SW480 (cell line): ENCODE measurements around the gene CDKL4.
"Not testable (repeated sequence)": the region's sequence is repeated elsewhere in the genome, so short reads cannot be mapped to it uniquely, and the experiment has no call there.

Experiments
- DNase-seq: peaks from one replicate; pipeline ENCODE4 v3.0.0-alpha.2; 2016; ENCODE audit warnings: low spot score

CDKL4 gene

DNA sequence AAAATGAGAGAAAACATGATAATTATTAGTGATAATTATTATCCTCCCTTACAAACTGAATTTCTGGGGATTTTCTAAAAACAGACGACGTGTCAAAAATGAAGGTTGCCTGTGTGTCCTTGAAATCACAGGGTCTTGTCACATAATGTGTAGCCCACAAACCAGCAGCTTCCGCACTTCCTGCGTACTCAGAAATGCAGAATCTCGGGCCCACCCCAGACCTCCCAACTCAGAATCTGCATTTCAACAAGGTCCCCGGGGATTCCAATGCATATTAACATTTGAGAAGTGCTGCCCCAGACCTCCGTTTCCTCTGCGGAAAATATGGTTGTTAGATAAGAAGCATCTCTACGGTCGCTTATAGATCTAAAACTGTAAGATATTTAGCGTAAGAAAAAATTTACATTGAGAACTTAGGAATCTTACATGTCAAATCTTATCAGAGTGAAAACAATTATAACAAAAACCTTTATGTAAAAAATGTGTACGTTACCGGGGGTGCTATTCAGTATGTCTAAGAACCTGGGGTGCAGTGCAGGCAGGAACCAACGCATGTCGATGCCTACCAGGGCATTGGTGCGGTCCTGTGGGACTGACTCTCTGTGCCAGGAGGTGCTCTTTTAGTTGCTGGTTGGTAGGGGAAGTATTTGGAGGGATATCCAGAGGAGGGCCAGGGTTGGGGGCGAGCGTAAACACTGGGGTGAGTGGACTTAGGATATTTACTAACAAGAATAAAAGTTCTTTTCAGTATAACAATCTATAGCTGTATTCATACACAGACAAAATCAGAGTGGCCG, 15.2 kb downstream of the CDKL4 start:
- DNase-seq, result no peak

DNA sequence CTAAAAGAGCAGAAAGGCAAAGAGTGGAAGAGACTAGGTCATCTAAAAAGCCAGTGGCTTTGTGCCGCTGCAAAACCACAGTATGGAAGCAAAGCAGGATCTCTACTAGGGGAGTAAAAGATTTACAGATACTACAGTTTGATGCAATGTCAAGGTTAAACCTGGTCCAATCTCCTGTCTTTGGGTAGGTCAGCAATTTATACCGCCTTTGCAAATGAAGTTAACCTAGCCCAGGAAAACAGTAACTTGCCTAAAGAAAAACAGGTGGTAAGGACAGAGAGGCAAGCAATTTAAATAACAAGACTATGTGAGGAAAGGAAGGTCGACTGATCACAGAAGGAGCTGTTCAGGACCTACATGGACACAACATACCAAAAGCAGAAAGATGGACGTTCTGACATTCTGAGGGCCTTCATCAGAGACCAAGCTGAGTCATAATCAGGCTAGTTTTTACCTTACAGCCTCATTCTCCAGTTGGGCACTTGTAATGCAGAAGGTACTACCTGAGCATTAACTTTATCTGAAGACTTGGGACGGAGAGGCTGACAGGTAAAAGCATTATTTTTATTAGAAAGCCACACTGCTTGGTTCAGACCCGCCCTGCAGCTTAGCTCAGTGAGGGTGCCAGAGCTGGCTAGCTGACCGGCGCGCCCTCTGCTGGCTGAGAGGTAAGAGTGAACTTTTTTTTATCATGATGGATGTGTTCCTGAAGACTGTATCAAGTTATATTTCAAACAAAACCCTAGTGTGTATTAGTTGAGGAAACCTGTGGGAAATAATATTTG, 15.9 kb downstream of the CDKL4 start:
- peak; percentile 67 for DNase-seq

DNA sequence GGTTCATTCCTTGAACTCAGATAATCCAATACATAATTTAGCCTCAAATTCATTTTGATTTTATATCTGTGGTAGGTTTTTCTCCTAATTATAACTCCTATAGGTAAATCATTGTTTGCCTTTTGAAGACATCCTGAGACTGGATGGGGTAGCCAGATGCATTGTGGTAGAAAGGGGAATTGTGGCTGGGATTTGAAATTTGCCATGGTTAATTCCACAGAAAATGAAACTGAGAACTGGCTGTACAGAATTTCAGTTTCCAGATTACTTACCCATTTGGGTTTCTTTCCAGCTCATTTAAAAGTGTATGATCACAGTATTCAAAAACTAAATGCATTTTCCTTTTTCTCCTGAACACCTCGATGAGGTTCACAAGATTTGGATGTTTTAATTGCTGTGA, 18.2 kb downstream of the CDKL4 start:
- DNase-seq, result no peak

DNA sequence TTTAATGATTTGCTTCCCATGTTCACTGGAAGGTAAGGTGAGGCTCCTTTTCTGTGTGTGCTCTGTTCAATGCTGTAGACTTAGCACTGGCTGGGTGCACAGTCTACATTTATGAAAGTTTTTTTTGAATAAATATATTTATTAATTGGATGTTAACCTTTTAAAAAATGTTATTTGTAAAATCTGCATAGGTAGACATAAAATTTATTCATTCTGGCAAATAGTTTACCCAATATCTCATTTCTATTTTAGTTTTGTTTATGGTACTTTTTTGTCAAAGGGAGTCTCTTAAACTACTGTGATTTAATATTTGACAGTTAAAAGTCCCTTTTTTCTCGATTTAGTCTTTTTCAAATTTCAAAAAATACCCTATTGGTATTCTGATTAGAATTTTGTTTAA, 19.9 kb downstream of the CDKL4 start:
- no peak for DNase-seq

DNA sequence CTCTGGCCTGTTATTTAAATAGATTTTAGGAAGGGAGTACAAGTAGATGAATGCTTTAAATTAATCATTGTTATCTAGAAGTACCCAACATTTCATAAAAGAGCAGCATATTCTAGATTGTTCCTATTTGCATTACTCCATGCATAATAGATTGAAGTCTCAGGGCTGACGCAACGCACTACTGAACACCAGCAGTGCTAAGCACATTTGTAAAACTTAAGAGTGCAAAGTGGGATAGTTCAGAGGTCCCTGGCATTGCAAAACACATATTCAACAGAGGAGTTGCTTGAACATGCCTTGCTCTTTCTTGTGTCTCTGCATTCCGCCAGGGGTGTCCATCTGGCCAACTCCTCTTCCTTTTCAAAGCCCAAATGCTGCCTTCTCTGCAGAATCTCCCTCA, 22.3 kb downstream of the CDKL4 start:
- no peak for DNase-seq

DNA sequence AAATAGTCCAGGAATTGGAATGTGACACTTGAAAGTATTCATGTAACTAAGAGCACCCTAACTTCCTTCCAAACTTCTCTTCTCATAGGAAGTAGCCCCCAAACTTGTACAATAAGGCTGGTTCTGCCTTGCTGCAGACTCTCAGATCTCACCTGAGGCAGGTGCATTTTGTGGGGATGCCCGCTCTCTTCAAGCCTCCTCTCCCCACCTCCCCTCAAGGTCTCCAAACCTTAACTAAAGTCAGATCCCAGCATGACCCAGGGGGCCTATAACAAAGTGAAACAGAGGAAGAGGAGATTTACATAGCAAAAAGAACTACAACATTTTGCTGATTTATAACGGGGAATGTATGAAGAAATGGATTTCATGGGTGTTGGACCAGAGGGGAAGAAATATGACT, 23.6 kb downstream of the CDKL4 start:
- DNase-seq, result no peak

DNA sequence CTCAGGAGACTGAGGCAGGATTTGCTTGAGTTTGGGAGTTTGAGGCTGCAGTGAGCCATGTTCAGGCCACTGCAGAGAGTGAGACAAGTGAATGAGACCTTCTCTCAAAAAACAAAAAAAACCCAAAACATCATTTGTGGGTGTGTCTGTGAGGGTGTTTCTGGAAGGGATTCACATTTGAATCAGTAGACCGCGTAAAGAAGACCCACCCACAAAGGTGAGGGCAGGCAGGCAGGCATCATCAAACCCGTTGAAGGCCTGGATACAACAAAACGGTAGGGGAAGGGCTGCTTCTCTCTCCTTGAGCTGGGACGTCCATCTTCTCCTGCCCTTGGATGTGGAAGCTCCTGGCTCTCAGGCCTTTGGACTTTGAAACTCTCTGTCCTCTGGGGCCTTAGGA, 25.4 kb downstream of the CDKL4 start:
- DNase-seq, result no peak

DNA sequence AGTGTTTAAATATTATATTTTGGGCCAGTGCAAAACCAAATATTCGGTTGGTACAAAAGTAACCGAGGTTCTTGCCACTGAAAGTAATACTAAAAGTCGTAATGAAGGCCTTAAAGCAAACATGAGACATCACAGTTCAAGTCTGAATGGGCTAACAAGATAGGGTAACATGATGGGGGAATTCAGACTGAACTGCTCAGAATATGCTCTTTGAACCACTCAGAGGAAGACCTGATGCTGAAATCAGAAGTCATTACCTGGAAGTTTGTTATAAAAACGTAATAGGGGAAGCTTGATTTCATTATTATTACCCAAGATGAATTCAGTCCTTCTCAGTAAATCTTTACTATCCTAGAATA, 26.6 kb downstream of the CDKL4 start:
- peak; percentile 14 for DNase-seq

DNA sequence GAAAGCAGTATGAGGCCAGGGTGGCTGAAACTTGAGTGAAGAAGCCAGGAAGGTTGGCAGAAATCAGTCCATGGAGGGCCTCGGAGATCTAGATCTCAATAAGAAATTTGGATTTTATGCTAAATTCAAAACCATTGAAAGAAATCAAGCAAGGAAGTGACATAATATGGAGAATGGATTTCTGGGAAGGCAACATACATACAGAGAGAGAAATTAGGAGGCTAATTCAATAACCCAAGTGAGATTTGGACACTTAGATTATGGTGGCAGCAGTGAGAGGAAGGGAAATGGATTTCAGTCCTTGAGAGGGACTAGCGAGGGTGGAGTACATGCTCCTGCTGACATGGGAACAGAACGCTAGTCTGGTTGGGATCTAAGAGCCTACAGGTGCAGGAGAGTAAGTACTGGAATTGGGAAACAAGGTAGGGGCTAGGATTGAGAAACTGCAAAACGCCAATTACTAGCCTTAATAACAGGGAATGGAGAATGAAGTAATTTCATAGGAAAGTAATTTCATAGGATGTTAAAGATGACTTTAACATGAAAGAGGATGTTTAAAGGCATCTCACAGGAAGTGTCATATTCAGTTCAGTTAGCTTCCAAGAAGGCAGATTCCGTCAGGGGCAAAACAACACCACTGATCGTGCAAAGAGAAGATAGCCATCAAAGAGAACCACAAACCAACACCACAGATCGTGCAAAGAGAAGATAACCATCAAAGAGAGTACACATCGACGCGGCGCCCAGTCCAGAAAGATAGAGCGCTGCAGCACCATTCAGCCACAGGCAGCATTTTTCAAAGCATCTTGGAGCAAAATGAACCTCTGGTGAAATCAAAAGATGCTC, 27.2 kb downstream of the CDKL4 start:
- peak; percentile 87 for DNase-seq

DNA sequence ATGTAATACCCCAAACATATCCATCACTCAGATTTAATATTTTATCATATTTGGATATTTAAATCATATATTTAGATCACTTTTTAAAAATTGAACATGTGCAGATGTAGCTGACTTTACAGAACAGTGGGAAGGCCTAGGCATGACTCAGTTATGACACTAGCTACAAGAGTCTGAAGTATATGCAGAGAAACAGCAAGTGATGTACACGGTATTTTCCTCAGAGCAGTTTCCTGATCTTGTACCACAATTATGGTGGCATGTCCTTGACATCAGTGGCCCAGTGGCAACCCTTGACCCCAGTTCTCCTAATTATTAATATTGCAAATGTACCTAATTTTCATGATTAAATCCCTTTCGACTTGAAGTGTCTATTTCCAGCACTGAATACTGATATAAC, 28.2 kb downstream of the CDKL4 start:
- no peak for DNase-seq

DNA sequence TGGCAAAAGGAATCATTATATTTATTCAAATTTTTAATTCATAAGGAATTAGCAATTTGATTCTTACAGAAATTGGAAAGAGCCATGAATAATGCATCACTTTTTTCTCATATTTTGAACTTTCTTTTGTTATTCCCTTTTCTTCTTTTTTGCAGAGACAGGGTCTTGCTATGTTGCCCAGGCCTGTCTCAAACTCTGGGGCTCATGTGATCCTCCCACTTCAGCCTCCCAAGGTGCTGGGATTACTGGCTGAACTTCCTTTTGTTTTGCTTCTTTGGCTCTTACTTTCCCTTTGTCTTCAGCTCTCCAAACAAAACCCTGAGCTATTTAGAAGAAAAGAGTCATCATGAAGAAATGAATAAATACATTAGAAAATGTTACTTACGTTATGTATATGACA, 30.8 kb downstream of the CDKL4 start:
- no peak for DNase-seq

DNA sequence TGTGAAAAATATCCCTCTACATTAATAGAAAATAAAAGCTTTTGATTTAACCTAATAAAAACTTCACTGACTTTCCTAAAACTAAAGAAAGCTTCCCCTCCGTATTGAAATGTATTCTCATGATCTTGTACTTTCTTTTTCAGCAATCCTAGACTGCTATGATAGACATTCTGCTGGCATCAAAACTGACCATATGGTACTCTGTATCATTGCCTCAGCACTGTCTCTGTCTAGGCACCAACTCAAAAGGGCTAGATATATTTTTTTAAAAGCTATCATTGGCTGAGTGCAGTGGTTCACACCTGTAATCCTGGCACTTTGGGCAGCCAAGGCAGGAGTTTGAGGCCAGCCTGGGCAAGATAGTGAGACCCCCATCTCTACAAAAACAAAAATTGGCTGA, 32.9 kb downstream of the CDKL4 start:
- DNase-seq, result no peak

DNA sequence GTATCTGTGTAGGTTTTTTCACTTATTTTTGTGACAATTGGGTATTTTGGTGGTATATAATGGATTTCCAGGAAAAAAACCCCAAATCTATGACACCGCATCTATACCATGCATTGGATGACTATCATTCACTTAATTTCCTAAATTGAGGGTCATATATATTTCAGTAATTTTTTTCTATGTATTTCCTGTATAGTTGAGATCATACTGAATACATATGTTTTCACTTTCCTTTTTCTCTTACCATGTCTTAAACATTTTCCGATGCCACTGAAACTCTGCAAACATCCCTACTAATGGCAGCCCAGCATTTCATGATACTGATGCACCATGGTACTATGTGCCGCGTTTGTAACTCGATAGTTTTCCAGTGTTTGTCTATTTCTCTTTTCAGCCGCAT, 40.4 kb downstream of the CDKL4 start:
- DNase-seq, result no peak

DNA sequence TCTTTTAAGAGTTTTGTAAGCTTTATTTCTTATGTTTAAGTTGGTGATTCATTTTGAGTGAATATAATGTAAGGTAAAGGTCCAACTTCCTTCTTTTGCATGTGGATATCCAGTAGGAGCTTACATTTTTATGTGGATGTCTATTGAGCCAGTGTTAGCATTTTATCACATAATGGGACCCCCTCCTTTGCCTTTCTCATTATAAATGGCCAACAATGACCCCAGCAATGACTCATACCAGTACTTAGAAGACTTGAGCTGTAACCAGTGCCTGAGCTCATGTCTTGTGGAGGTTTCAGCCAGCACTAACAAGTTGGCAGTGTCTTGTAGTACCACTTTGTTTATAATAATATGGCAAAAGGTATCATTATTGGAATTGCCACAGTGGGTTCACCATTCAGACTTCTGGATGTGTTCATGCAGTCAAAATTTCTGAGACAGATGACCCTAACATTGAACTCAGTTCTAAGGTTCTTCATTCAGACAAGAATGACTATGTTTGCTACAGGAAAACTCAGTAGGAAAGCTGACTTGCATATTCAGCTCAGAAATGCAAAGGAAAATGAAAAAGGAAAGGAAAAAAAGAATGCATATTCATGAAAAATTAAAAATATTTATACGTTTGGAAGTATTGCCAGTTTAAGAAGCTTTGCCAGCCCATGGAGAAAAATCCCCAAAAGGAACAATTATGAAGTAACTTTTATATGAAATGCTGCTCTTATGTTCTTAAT, 41.0 kb downstream of the CDKL4 start:
- no peak for DNase-seq

DNA sequence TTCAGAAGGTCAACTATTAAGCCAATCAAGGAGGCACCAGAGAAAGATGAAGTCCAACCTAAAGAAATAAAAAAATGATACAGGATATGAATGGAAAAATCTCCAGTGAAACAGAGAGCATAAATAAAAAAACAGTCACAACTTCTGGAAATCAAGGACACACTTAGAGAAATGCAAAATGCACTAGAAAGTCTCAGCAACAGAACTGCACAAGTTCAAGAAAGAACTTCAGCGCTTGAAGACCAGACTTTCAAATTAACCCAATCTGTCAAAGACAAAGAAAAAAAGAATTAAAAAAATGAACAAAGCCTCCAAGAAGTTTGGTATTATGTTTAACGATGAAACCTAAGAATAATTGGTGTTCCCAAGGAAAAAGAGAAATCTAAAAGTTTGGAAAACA, 46.8 kb downstream of the CDKL4 start:
- DNase-seq, result not testable (repeated sequence)

DNA sequence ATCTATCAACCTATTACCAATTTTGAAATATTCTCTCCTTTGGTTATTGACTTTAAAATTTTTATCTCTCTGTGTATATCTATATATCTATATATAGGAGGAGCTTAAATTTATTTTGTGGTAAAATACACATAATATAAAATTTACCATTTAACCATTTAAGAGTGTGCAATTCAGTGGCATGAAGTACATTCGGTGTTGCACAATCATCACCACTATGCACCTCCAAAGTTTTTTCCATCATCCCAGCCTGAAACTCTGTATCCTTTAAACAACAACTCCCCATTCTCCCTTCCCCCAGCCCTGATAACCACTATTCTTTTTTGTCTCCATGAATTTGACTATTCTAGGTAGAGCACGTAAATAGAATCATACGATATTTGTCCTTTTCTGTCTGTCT, 49.1 kb downstream of the CDKL4 start:
- DNase-seq, result no peak

DNA sequence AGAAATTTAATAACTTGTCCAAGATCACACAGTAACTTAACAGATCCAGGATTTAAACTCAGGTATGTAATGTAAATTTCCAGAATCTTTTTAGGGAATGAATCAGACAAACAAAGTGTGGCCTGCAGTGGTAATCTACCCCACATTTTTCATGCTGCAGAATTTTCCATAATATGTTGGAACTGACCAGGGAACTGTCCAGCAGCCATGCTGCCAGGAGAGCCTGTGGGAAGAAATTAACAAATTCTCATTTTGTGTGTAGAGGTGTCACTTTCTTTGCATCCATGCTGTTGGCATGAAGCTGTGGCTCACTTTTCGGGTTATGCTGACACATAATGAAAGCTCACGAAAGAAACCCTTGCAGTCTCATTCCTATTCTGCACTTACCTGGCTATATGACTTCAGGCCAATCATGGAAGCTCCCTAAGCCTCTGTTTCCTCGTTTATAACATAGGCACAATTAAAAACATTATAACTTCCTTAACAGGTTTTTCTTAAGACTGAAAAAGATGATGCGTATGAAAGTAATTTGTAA, 54.7 kb downstream of the CDKL4 start:
- no peak for DNase-seq

DNA sequence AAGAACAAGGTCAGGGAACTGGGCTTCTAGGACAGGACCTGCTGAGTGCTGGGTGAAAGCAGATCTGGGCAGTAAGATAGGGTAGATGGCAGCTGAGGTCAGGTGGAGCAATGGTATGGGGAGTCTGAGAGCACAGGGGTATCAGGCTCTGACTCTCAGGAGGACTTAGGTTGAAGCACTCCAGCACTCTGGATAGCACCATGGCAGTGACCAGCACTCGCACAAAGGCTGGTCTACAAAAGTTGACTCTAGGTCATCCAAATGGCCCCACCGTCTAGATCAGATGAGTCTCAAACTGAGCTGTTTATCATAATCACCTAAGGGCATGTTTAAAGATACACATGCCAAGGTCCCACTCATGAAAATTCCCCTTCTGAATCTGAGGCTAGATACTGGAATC, 60.1 kb downstream of the CDKL4 start:
- no peak for DNase-seq

DNA sequence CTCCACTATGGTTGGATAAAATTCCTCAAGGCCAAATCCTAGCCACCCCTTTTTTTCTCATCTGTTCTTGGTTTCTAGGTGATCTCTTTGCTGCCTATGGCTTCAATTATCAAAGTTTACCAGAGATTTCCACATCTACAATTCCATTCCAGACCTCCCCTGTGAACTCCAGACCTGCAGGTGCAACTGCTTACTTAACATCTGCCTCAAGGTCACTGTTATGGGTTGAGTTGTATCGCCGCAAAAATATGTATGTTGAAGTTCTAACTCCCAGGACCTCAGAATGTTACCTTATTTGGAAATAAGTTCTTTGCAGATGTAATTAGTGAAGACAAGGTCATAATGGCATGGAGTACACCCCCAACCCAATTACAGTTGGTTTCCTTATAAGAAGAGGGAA, 62.5 kb downstream of the CDKL4 start:
- DNase-seq, result no peak

DNA sequence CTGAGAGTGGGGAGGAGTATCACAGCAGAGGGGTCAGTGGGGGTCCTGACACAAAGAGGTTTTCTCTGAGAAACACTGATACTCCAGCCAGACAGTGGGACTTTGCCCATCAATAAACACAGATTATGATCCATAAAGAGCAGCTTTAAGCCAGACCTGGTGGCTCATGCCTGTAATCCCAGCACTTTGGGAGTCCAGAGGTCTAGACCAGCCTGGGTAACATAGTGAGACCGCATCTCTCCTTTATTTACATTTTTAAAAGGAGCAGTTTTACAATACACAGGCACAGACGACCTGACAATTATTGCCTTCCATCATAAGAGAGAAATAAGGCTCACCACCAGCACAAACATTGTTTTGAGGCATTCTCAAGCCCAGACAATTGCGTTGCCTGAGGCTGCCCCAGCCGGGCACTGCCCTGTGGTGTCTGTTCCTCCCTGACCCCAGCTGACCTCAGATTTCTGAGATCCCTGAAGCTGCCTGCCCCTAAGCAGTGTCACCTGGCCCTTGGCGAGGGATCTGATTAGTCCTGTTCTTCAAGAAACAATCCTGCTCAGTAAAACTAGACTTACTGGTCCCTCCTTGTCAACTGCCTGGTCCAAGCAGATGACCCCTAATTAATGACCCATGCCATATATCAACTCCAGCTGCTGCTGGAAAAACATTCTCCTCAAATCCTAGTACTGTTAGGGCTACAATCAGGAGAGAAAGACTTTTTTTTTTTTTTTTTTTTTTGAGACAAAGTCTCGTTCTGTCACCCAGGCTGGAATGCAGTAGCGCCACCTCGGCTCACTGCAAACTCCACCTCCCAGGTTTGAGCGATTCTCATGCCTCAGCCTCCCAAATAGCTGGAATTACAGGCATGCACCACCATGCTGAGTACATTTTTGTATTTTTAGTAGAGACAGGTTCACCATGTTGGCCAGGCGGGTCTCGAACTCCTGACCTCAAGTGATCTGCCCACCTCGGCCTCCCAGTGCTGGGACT, 63.5 kb downstream of the CDKL4 start:
- DNase-seq, result no peak

DNA sequence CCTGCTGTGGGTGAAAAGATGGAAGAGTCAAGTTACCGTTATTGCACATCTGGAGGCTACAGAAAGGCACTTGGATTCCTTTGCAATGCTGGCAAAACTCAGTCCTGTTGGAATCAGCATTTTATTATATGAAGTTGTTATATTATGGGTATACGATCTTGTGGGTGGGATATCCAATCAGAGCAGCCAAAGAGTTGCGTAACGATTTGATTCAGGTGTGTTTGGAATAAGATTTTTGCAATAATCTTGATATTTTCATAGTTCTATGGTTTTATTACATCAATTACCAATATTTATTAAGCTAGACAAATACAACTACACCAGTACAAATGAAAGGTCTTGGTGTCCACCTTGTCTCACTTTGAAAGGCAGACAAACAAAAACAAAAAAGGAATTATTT, 65.0 kb downstream of the CDKL4 start:
- DNase-seq, result no peak
